HL-60/S4 treated with phorbol 12-myristate 13-acetate at 8.2 ng/mL for 4 days and 3 days (cell line): ENCODE measurements around the gene CACNB4.
"Not testable (repeated sequence)": the region's sequence is repeated elsewhere in the genome, so short reads cannot be mapped to it uniquely, and the experiment has no call there.

Source experiments
- in situ Hi-C: fragments of 300-500 bp; cut with MboI; formaldehyde crosslinking; loops from 2 replicates; pipeline ENCODE4 v1.15.0; 2022; ENCODE audit warnings: low sequenced_read_pairs

CACNB4 gene

DNA sequence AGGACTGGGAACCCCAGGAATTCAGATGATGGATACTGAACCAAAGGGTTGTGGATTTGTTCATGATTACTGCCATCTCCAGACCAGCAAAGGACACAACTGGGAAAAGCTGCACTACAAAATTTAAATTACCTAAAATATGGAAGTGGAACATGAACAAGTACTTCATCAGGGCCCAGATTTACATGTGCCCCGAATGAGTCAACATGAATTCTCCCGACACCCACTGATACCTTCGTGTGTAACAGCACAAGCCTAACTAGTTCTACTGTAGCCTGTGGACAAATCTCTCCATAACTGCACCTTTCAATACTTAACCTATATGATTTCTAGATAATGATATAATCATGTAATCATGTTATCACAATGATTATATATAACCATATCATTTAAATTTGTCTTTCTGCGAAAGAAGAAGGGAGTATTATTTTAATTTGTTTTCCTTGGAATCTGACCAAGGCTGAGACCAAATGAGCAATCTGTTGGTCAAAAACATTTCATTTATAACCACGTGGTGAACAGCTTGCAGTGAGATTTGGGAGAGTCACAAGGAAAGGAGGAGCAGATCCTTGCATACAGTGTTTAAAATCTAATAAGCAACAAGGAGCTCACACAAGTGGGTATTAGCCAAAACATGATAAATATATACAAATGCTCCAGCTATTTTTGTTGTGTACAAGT lies 70.5 kb downstream of the CACNB4 start:
- in situ Hi-C loops = loop anchor here (25.0 kb wide), 1 partner anchor 609 kb away; no protein-coding TSS in a partner anchor

DNA sequence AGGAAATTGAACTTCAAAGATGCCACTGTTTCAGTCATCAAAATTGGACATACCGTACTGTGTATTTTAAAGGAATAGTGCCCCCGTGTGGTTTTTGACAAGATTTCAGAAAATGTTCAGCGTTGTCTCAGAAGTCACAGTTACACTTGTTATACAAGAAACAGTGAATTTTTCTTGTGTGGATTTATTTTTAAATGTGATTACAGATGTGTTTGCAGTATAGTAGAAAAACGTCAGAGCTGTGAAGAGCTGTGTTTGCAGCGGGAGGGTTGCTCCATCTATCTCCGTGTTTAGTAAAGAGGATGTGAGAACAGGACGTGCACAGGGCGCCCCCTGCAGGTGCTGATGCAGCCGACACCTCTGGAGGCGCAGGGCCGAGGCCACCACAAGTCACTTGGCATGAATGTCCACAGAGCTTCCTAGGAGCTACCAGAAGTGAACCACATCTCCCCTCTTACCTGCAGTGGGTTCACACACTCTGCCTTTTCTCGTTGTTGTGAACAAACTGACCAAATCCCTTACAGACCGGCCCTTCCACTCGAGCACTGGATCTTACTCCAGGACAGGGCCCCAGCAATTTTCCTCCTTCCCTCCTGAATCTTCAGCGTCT lies 73.1 kb downstream of the CACNB4 start:
- in situ Hi-C loops = loop anchor here (25.0 kb wide), 1 partner anchor 612 kb away; no protein-coding TSS in a partner anchor

DNA sequence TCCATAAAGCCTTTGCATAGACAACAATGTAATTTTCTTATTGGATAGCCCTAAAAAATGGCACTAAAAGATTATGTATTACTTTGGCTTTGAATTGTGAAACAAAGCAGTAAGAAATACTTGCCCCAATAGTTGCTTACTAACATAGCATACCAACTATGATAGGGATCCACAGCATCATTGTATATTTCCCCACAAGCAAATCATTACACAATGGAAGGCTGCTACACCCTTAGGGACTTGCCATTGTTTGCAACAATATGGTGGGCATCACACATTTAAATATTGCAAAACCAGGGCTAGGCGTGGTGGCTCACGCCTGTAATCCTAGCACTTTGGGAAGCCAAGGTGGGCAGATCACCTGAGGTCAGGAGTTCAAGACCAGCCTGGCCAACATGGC lies 74.4 kb downstream of the CACNB4 start:
- in situ Hi-C loops = no loop called here

DNA sequence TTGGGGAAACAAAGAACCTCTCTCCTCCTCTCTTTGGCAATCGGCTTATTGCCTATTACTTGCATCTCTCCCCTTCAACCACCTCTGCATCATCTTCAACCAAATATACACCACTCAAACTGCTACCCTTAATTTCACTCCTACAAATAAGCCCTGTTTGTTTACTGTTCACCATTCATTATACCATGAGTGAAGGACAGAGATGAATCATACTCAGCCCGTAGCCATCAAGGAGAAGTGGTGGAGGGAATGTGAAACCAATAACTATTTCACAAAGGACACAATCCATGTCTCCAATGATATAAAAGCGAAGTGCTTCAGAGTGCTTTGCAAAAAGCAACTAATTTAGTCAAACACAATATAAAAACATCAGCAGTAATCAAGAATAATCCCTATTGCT lies 76.8 kb downstream of the CACNB4 start:
- in situ Hi-C loops = no loop called here

DNA sequence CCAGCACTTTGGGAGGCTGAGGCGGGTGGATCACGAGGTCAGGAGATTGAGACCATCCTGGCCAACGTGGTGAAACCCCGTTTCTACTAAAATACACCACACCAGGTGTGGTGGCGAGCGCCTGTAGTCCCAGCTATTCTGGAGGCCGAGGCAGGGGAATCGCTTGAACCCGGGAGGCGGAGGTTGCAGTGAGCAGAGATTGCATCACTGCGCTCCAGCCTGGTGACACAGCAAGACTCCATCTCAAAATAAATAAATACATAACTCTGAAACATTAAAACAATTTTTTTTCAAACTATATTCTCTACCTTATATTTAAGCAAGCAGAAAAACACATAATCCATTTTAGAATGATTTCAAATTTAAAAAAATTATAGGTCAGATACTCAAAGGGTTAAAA lies 77.8 kb downstream of the CACNB4 start:
- in situ Hi-C loops = not testable (repeated sequence)

DNA sequence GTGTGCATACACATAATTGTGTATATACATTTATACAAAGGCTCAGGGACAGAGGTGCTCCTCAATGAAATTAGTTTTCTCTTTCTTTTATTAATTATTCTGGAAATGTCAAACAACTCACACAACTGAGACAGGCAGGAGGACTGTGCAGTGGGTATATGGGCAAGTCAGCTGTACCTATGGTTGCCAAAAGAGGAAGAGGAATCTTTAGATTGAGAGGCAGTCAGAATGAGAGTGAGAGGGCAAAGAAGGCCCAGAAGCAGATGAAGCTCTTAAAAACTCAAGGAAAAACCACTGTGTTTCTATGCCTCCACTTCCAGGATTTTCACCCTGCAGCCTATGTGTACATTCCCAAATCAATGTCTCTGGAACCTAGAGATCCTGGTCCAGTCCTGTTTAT lies 79.1 kb downstream of the CACNB4 start:
- in situ Hi-C loops = no loop called here

DNA sequence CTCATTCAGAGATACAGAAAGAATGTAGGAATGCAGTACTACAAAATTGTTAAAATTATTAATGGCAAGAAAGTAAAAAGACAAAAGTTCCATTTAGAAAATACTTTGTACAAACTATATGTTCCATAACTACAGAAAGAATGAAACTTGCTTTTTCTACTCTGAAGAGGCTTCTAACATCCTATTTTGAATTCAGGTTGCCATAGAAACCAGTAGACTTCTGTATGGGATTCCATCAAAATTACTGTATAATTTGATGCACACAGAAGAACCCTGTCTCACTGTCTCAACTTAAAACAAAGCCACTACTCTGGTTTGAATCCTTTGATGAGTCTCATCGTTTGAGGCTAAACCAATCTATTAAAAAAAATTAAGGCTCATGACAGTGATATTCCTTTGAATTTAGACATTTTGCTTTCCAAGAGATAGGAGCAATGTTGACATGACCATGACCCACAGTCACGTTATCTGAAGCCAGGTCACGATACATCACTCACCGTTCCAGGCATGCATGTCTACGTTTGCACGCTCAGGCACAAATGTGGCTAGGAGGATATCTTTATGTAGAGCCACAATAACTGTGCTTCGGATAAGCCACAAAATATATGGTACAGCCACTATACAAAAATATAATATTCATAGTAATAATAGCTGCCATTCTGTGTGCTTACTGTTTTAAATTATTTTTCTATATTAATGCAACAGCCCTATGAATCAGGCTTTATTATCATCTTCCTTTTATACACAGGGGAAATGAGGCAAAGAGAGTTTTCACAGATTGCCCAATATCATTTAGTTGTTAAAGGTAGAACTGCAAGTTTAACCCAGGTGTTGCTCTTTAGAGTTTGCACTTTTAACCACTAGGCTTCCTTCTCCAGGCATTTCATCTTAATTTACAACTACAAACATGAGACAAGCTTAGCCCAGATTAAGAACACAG lies 82.4 kb downstream of the CACNB4 start:
- in situ Hi-C loops = no loop called here

DNA sequence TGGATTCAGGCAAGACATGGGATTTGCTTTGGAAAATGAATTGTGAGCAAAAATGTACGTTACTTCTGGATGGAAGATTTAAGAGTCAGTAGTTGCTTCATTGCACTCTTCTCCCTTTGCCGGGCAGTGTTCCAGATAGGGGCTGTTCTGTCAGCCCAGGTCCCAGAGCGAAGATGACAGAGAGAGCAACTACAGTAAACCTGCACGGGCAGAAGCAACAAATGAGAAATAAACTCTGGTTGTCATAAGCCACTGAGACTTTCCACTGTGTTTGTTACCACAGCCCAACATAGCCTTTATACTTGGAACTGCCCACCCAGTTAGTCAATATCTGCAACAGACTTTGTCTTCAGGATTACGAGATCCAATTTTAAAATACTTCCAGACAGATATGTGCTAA lies 83.3 kb downstream of the CACNB4 start:
- in situ Hi-C loops = no loop called here

DNA sequence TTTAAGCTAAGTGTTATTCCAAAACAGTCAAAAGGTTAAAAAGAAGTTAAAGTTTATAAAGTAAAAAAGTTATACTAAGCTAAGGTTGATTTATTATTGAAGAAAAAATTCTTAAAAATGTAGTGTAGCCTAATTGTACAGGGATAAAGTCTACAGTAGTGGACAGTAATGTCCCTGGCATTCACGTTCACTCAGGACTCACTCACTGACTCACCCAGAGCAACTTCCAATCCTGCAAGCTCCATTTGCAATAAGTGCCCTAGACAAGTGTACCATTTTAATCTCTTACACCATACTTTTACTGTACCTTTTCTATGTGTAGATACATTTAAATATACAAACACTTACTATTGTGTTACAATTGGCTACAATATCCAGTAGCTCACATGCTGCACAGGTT lies 86.1 kb downstream of the CACNB4 start:
- in situ Hi-C loops = no loop called here

DNA sequence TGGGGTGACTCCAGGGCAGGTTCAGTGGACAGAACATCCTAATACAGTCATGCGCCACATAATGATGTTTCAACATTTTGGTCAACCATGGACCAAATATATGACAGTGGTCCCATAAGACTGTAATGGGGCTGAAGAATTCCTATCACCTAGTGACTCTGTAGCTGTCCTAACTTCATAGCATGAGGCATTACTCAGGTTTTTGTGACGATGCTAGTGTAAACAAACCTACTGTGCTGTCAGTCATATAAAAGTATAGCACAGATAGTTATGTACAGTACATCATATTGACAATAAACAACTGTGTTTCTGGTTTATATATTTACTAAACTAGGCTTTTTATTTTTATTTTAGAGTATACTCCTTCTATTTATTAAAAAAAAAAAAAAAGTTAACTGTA lies 87.1 kb downstream of the CACNB4 start:
- in situ Hi-C loops = no loop called here

DNA sequence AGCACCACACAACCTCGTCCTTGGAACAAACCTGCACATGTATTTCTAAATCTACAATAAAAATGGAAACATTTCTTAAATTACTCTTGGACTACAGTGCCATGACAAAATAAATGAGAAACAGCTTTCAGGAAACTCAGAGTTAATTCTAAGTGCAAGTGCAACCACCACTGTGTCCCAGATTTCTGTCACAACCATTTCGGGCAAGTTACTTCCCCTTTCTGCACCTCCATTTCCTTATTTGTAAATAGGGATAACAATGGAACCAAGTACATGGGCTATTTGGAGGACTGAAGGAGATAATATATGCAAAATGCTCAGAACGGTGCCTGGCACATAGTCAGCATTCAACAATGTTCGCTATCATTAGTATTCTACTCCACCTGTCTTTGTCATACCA lies 93.2 kb downstream of the CACNB4 start:
- in situ Hi-C loops = no loop called here

DNA sequence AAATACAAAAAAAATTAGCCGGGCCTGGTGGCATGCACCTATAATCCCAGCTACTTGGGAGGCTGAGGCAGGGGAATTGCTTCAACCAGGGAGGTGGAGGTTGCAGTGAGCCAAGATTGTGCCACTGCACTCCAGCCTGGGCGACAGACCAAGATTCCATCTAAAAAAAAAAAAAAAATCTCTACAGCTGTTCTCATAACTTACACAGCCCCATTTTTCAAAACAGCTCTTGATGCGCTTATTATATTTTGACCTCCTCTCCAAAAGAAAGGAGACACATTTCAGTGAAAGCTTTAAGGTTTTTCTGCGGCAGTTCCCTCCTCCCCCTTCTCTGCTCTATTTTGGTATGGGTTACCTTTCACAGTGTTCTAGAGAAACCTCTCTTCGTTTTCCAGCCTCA lies 95.6 kb downstream of the CACNB4 start:
- in situ Hi-C loops = not testable (repeated sequence)

DNA sequence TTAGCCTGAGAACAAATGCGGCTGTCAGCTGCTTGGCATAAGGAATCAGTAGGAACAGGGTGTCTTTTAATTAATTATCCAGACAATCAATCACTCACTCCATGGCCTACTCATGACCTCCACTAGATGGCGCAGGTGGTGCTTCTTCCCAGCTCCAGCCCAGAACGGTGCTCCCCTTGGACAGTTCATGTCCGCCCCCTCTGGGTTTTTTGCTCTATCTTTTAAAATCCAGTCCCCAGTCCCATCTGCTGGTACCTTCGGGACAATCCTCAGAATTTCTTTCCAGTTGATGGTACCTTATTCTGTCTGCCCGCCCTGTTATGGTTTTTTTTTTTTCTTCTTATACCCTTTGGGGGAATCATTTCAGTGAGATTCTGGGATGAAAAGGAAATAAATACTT lies 99.8 kb downstream of the CACNB4 start:
- in situ Hi-C loops = no loop called here

DNA sequence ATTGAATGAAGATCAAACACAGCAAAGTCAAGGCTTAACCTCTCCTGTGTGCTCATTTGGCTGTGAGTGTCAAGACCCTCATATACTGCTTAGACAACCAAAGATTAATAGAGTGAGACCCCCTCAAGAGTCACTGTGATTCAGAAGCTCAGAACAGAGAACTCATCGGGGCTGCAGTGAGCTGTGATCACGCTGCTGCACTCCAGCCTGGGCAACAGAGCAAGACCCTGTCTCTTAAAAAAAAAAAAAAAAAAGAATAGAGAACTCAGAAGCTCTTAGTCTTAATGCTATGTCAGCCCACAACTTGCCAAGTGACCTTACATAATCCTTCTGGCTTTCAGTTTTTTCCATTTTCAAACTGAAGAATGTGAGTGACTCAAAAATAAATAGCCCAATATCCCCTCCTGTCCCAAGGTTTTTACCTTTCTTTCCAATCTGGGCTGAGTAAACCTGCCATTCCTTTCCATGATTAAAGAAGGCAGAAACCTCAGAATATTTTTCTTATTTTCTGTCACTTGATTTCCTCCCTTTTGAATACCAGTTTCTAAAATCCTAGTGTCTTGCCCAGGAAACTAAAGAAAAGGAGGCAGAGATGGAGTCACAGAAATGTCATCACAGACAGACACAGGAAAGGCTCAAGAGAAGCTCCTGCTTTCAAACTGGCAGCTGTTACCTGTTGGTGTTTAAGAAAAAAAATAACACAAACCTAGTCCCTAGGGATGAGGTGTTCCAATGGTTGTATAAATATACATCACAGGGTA lies 102.4 kb downstream of the CACNB4 start:
- in situ Hi-C loops = no loop called here

DNA sequence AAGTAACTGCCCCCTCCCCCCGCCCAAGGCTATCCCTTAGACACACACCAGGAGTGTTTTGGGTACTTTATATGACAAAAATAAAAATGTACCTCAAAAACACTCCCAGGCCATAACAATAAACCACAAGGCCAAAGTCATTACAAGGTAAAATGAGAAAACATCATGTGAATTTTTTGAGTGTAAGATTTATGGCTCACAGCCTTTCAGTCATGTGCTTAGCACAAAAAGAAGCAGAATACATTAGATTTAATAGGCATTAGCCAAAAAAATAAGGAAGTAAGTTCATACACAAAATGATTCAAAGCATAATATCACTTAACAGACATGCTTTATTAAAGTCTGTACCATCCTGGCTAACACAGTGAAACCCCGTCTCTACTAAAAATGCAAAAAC lies 103.7 kb downstream of the CACNB4 start:
- in situ Hi-C loops = no loop called here

DNA sequence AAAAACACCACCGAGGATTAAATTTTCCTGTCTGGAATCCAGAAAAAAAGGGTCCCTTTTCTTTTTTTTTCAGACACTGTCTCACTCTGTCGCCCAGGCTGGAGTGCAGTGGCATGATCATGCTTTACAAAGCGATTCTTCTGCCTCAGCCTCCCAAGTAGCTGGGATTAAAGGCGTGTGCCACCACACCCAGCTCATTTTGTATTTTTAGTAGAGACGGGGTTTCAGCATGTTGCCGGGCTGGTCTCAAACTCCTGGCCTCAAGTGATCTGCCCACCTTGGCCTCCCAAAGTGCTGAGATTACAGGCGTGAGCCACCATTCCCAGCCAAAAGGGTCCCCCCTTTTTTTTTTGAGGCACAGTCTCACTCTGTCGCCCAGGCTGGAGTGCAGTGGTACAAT lies 104.7 kb downstream of the CACNB4 start:
- in situ Hi-C loops = not testable (repeated sequence)

DNA sequence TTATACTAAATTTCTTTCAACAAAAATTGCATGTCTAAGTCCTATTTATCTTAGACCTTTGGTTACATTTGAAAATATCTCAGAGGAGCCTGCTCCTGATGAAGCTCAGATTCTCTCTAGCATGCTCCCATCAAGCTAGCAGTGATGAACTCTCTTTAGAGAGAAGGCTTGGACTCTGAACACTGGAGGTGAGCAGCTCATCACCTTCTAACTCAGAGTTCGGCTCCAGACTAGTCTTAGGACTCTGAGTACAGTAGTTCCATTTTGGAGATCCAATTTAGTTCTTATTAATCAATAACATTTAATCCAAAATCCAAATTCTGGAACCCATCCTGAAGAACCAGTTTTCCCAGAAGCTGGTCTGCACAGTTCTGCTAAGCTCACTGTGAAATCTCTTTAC lies 107.8 kb downstream of the CACNB4 start:
- in situ Hi-C loops = no loop called here

DNA sequence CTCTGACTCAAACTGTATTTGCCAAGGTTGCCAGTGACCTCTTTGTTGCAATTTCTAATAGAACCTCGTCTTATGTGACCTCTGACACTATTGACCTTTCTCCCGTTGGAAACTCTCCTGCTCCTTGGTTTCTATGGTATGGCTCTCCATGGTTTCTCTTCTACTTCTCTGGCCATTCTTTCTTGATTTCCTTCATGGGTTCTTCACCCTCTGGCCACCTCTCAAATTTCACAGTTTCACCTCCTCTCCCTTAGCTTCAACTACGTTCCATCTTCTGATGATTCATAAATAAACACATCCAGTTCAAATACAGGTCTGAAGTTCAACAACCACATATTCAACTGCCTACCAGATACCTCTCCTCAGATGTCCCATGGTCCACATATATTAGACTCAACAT lies 109.5 kb downstream of the CACNB4 start:
- in situ Hi-C loops = no loop called here

DNA sequence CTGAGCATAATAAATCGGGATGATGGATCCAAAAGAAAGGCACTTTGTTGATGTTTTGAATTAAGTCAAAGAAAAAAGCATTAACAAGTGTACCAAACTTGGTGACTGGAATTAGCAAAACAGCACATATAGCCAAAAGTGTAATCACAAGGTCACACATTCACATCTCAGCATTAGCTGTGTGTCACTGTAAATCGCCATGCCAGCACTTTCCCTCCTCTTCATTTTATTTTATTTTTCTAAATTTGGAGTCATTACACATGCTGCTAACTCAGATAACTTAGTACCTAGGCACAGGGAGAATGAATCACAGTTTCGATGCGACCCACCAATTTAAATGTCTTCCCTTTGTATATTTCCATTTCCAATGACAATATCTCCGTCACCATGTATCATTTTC lies 111.4 kb downstream of the CACNB4 start:
- in situ Hi-C loops = no loop called here

DNA sequence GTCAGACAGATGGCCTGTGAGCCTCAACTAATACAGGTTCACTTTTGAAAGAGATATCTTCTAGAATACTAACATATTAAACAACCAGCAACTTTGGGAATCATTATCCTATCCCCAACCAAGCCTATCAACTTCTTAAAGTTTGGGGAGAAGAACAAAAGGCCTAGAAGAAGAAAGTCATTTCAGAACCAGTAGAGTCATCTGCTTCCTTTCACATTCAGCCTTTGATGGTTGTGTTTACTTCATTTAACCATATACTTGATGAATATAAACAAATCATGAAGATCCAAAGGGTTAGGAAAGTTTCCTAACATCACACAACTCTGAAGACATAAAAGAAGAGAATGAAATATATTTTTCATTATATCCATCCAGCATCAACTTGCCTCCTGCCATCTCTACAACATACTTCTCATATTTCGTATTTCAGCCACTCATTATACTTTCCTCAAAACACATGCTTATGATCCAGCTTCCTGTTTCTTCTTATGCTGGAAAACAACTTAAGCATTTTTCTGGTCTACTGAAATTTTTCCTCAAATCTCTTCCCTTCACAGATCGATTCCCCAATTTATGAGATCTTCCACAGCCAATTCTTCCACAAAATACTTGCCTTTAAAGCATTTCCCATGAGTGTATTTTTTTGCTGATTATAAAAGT lies 114.3 kb downstream of the CACNB4 start:
- in situ Hi-C loops = no loop called here

DNA sequence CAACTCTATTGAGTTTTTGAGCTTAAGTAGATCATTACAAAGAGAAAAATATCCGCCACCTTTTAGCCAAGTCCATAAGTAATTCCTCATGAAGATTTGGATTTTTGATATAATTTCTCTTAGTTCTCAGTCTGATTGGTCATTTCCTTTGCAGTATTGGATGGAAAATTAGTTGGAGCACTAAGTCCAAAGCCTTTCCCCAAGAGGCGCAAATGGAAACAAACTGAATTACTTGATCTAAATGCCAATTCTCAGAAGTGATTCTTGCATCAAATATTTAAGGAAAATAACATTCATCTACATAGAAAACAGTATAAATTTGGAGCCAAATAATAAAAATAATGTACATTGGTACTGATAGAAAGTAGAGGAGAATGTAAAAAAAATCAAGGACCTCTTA lies 115.6 kb downstream of the CACNB4 start:
- in situ Hi-C loops = no loop called here
